AG20443 (cell line): ENCODE measurements around the gene USP17L12.
"Not testable (repeated sequence)": the region's sequence is repeated elsewhere in the genome, so short reads cannot be mapped to it uniquely, and the experiment has no call there.

Experiments used
- DNase-seq: peaks from one replicate; pipeline ENCODE4 v3.0.0; 2012; ENCODE audit warnings: low spot score, mixed read lengths

USP17L12 gene

GRCh38 chr4:9219852-9220251, at the start of gene USP17L12:
Gene USP17L12, plus strand, starts transcription at chr4:9220152. Its CDS starts 0 bp downstream, at chr4:9220152.
- DNase-seq: not testable (repeated sequence)

- not testable (repeated sequence) for DNase-seq
Measured at GRCh38 chr4:9210357-9210756, 9.6 kb upstream of the USP17L12 start, which contains the start of gene USP17L10. Gene USP17L10, plus strand, starts transcription at chr4:9210657. Its CDS starts 0 bp downstream, at chr4:9210657.

GRCh38 chr4:9214701-9215100, 5.3 kb upstream of the USP17L12 start:
- DNase-seq: not testable (repeated sequence)

- DNase-seq: not testable (repeated sequence)
Measured at GRCh38 chr4:9215105-9215504, 4.8 kb upstream of the USP17L12 start, which contains the start of gene USP17L11. Gene USP17L11, plus strand, starts transcription at chr4:9215405. Its CDS starts 0 bp downstream, at chr4:9215405.

- not testable (repeated sequence) for DNase-seq
Measured at GRCh38 chr4:9224596-9224995, 4.6 kb downstream of the USP17L12 start, which contains the start of gene USP17L13. Gene USP17L13, plus strand, starts transcription at chr4:9224896. Its CDS starts 0 bp downstream, at chr4:9224896.

- DNase-seq: not testable (repeated sequence)
Measured at GRCh38 chr4:9230249-9230648, 10.3 kb downstream of the USP17L12 start.

GRCh38 chr4:9234085-9234484, 14.1 kb downstream of the USP17L12 start, which contains the start of gene USP17L15:
Gene USP17L15, plus strand, starts transcription at chr4:9234385. Its CDS starts 0 bp downstream, at chr4:9234385.
- not testable (repeated sequence) for DNase-seq

GRCh38 chr4:9238461-9238860, 18.5 kb downstream of the USP17L12 start:
- DNase-seq: not testable (repeated sequence)

GRCh38 chr4:9243579-9243978, 23.6 kb downstream of the USP17L12 start, which contains the start of gene USP17L17:
Gene USP17L17, plus strand, starts transcription at chr4:9243879. Its CDS starts 0 bp downstream, at chr4:9243879.
- not testable (repeated sequence) for DNase-seq

- not testable (repeated sequence) for DNase-seq
Measured at GRCh38 chr4:9247953-9248680, 28.2 kb downstream of the USP17L12 start, which contains the start of gene USP17L18. Gene USP17L18, plus strand, starts transcription at chr4:9248630. Its CDS starts 0 bp downstream, at chr4:9248630.

- not testable (repeated sequence) for DNase-seq
Measured at GRCh38 chr4:9253078-9253477, 33.1 kb downstream of the USP17L12 start, which contains the start of gene USP17L19. Gene USP17L19, plus strand, starts transcription at chr4:9253378. Its CDS starts 0 bp downstream, at chr4:9253378.

- not testable (repeated sequence) for DNase-seq
Measured at GRCh38 chr4:9257824-9258223, 37.9 kb downstream of the USP17L12 start, which contains the start of gene USP17L20. Gene USP17L20, plus strand, starts transcription at chr4:9258124. Its CDS starts 0 bp downstream, at chr4:9258124.

GRCh38 chr4:9262572-9262971, 42.6 kb downstream of the USP17L12 start, which contains the start of gene USP17L21:
Gene USP17L21, plus strand, starts transcription at chr4:9262872. Its CDS starts 0 bp downstream, at chr4:9262872.
- DNase-seq: not testable (repeated sequence)

- DNase-seq: not testable (repeated sequence)
Measured at GRCh38 chr4:9267319-9267718, 47.4 kb downstream of the USP17L12 start, which contains the start of gene USP17L22. Gene USP17L22, plus strand, starts transcription at chr4:9267619. Its CDS starts 0 bp downstream, at chr4:9267619.
